HEK293 (cell line): ENCODE data around the gene EPHB1.

Experiments
- CTCF ChIA-PET: fragments of 350-600 bp; formaldehyde crosslinking; extraction: SDS; loops from one replicate; lab custom pipeline; 2021; ENCODE audit warnings: antibody characterized with exemption; lab: Yijun Ruan, JAX
- POLR2A ChIA-PET: fragments of 300-600 bp; formaldehyde crosslinking; extraction: SDS; loops from one replicate; lab custom pipeline; 2020; ENCODE audit warnings: antibody characterized with exemption, inconsistent platforms; lab: Yijun Ruan, JAX
- H3K27ac ChIP-seq: fragments of 200-500 bp; sonication (Bioruptor generic); 2 replicates; pipeline ENCODE4 v1.5.1; 2014; ENCODE audit warnings: low read depth, low read length, control low read depth, inconsistent platforms; ENCODE audit errors: extremely low read depth
- H3K36me3 ChIP-seq, 2 experiments: fragments of 200-500 bp in 1 of 2; sonication (Bioruptor generic) in 1 of 2; 1 replicate in 1 of 2; 2 replicates in 1 of 2; pipeline ENCODE4 v1.5.1; 2014 to 2017; ENCODE audit warnings: inconsistent platforms in 2 of 2, low read length in 2 of 2; ENCODE audit not compliant: control insufficient read depth in 2 of 2, insufficient read depth in 1 of 2
- H3K4me1 ChIP-seq: fragments of 200-500 bp; sonication (Bioruptor generic); 2 replicates; pipeline ENCODE4 v1.5.1; 2014; ENCODE audit warnings: mild to moderate bottlenecking, low read length, inconsistent platforms; ENCODE audit not compliant: control insufficient read depth, insufficient read depth
- H3K4me3 ChIP-seq: 2 replicates; pipeline ENCODE4 v1.5.1; 2011; ENCODE audit warnings: low read depth, mild to moderate bottlenecking, control low read depth, low read length, moderate library complexity
- H3K9me3 ChIP-seq: fragments of 200-500 bp; sonication (Bioruptor generic); 2 replicates; pipeline ENCODE4 v1.5.1; 2014; ENCODE audit warnings: low read depth, low read length, inconsistent platforms; ENCODE audit not compliant: control insufficient read depth, insufficient read depth
- CTCF ChIP-seq: fragments of 450-650 bp; formaldehyde crosslinking; IDR thresholded peaks from 2 replicates; pipeline ENCODE4 v1.5.1; 2016; ENCODE audit warnings: missing biosample characterization, missing genetic modification characterization
- HOXC10 ChIP-seq: sonication (generic); formaldehyde crosslinking; IDR thresholded peaks from 2 replicates; pipeline ENCODE4 v1.8.1; 2023; ENCODE audit warnings: mild to moderate bottlenecking, missing genetic modification reagents
- SP3 ChIP-seq: fragments of 450-650 bp; formaldehyde crosslinking; IDR thresholded peaks from 2 replicates; pipeline ENCODE4 v1.5.1; 2016; ENCODE audit warnings: missing biosample characterization, missing genetic modification characterization
- SP7 ChIP-seq: fragments of 450-650 bp; formaldehyde crosslinking; IDR thresholded peaks from 2 replicates; pipeline ENCODE4 v1.5.1; 2016; ENCODE audit warnings: missing biosample characterization, missing genetic modification characterization
- ZBTB1 ChIP-seq: fragments of 450-650 bp; formaldehyde crosslinking; IDR thresholded peaks from 2 replicates; pipeline ENCODE4 v1.5.1; 2016; ENCODE audit warnings: missing biosample characterization, missing genetic modification characterization
- ZBTB10 ChIP-seq: fragments of 450-650 bp; formaldehyde crosslinking; IDR thresholded peaks from 2 replicates; pipeline ENCODE4 v1.5.1; 2016; ENCODE audit warnings: missing biosample characterization, missing genetic modification characterization
- ZBTB20 ChIP-seq: fragments of 450-650 bp; formaldehyde crosslinking; IDR thresholded peaks from 2 replicates; pipeline ENCODE4 v1.5.1; 2016; ENCODE audit warnings: missing biosample characterization, missing genetic modification characterization
- ZNF138 ChIP-seq: fragments of 450-650 bp; formaldehyde crosslinking; IDR thresholded peaks from 2 replicates; pipeline ENCODE4 v1.5.1; 2016; ENCODE audit warnings: missing biosample characterization, missing genetic modification characterization, borderline replicate concordance
- ZNF302 ChIP-seq: fragments of 450-650 bp; formaldehyde crosslinking; IDR thresholded peaks from 2 replicates; pipeline ENCODE4 v1.5.1; 2016; ENCODE audit warnings: missing biosample characterization, missing genetic modification characterization, low read depth
- ZNF423 ChIP-seq: fragments of 450-650 bp; formaldehyde crosslinking; IDR thresholded peaks from 2 replicates; pipeline ENCODE4 v1.5.1; 2016; ENCODE audit warnings: missing biosample characterization, missing genetic modification characterization
- ZNF426 ChIP-seq: fragments of 450-650 bp; formaldehyde crosslinking; IDR thresholded peaks from 2 replicates; pipeline ENCODE4 v1.5.1; 2017; ENCODE audit warnings: missing biosample characterization, missing genetic modification characterization, mild to moderate bottlenecking, inconsistent platforms, moderate library complexity
- ZNF48 ChIP-seq: fragments of 450-650 bp; formaldehyde crosslinking; IDR thresholded peaks from 2 replicates; pipeline ENCODE4 v1.5.1; 2016; ENCODE audit warnings: missing biosample characterization, missing genetic modification characterization
- ZNF501 ChIP-seq: fragments of 450-650 bp; formaldehyde crosslinking; IDR thresholded peaks from 2 replicates; pipeline ENCODE4 v1.5.1; 2016; ENCODE audit warnings: missing biosample characterization, missing genetic modification characterization
- ZNF558 ChIP-seq: fragments of 450-650 bp; formaldehyde crosslinking; IDR thresholded peaks from 2 replicates; pipeline ENCODE4 v1.5.1; 2016; ENCODE audit warnings: missing biosample characterization, missing genetic modification characterization
- ZNF571 ChIP-seq: fragments of 450-650 bp; formaldehyde crosslinking; IDR thresholded peaks from 2 replicates; pipeline ENCODE4 v1.5.0; 2017; ENCODE audit warnings: missing biosample characterization, missing genetic modification characterization
- ZNF580 ChIP-seq: fragments of 450-650 bp; formaldehyde crosslinking; IDR thresholded peaks from 2 replicates; pipeline ENCODE4 v1.5.1; 2016; ENCODE audit warnings: missing biosample characterization, missing genetic modification characterization
- ZNF624 ChIP-seq: fragments of 450-650 bp; formaldehyde crosslinking; IDR thresholded peaks from 2 replicates; pipeline ENCODE4 v1.5.1; 2017; ENCODE audit warnings: missing biosample characterization, missing genetic modification characterization
- ZNF654 ChIP-seq: fragments of 450-650 bp; formaldehyde crosslinking; IDR thresholded peaks from 2 replicates; pipeline ENCODE4 v1.5.1; 2016; ENCODE audit warnings: low read depth, missing biosample characterization, missing genetic modification characterization
- ZNF664 ChIP-seq: fragments of 450-650 bp; formaldehyde crosslinking; IDR thresholded peaks from 2 replicates; pipeline ENCODE4 v1.5.1; 2016; ENCODE audit warnings: missing biosample characterization, missing genetic modification characterization
- ZNF670 ChIP-seq: fragments of 450-650 bp; formaldehyde crosslinking; IDR thresholded peaks from 2 replicates; pipeline ENCODE4 v1.5.1; 2016; ENCODE audit warnings: missing biosample characterization, missing genetic modification characterization, low read depth
- ZNF704 ChIP-seq: fragments of 450-650 bp; formaldehyde crosslinking; IDR thresholded peaks from 2 replicates; pipeline ENCODE4 v1.5.1; 2016; ENCODE audit warnings: missing biosample characterization, missing genetic modification characterization
- ZSCAN23 ChIP-seq: fragments of 450-650 bp; formaldehyde crosslinking; IDR thresholded peaks from 2 replicates; pipeline ENCODE4 v1.5.1; 2016; ENCODE audit warnings: missing biosample characterization, missing genetic modification characterization
- ZSCAN30 ChIP-seq: fragments of 450-650 bp; IDR thresholded peaks from 2 replicates; pipeline ENCODE4 v1.5.1; 2018; ENCODE audit warnings: missing biosample characterization, mild to moderate bottlenecking, missing genetic modification characterization, moderate library complexity

The EPHB1 gene

GRCh38 chr3:135009014-135009413 lies 214.0 kb downstream of the EPHB1 start:
- TF ChIP-seq ZNF704 (tag by site-specific recombination) (no peak), ZNF580 (tag by site-specific recombination) (no peak), ZNF670 (no peak), ZBTB1 (tag by site-specific recombination) (no peak), ZNF501 (tag by site-specific recombination) (no peak), ZNF624 (tag by site-specific recombination) (no peak), ZNF423 (tag by site-specific recombination) (no peak), ZNF664 (tag by site-specific recombination) (no peak), ZNF426 (tag by site-specific recombination) (no peak), SP7 (tag by site-specific recombination) (no peak), ZSCAN30 (tag by site-specific recombination) (no peak), SP3 (tag by site-specific recombination) (no peak), ZNF48 (tag by site-specific recombination) (no peak), ZNF654 (no peak), ZNF571 (no peak), ZNF138 (no peak)
- TF ChIP-seq, all 188 proteins: peak for 0
- no peaks in the 10 kb centered on the region for H3K9me3 ChIP-seq
- no peak overlapping the region for H3K27ac ChIP-seq
- POLR2A ChIA-PET: no interaction called here
- no peaks in the 10 kb centered on the region for H3K4me1 ChIP-seq
- no peaks in the 10 kb centered on the region for H3K36me3 ChIP-seq
- CTCF ChIA-PET: no interaction called here
- no peak overlapping the region for H3K4me3 ChIP-seq

- TF ChIP-seq ZNF558 (tag by site-specific recombination) (no peak), ZBTB10 (tag by site-specific recombination) (no peak)
- no peaks in the 10 kb centered on the region for H3K36me3 ChIP-seq
- H3K9me3 ChIP-seq: no peaks in the 10 kb centered on the region
- ChIA-PET POLR2A (no interaction called here), CTCF (no interaction called here)
- H3K4me3 ChIP-seq: no peak overlapping the region
- H3K27ac ChIP-seq: no peak overlapping the region
- no peaks in the 10 kb centered on the region for H3K4me1 ChIP-seq
Measured at GRCh38 chr3:135012101-135012500, 217.0 kb downstream of the EPHB1 start.

- Histone ChIP-seq H3K27ac (no peak overlapping the region), H3K4me1 (no peaks in the 10 kb centered on the region), H3K36me3 (no peaks in the 10 kb centered on the region), H3K9me3 (no peaks in the 10 kb centered on the region), H3K4me3 (no peak overlapping the region)
- POLR2A ChIA-PET: no interaction called here
- no peak for TF ChIP-seq ZBTB20 (tag by site-specific recombination)
- TF ChIP-seq ZSCAN23 (tag by site-specific recombination): no peak
- TF ChIP-seq CTCF (tag by site-specific recombination): no peak
- no peak for TF ChIP-seq ZNF302
- no peak for TF ChIP-seq HOXC10 (CRISPR knock-in tag)
- CTCF ChIA-PET: no interaction called here
Measured at GRCh38 chr3:135013206-135013605, 218.1 kb downstream of the EPHB1 start.
